Kidney glomerular epithelial cell (primary cell): ENCODE data around the gene SUPT3H.

ENCODE experiments used
- DNase-seq: peaks from one replicate; lab custom pipeline; 2025; lab: John Stamatoyannopoulos, UW

The SUPT3H gene

DNA sequence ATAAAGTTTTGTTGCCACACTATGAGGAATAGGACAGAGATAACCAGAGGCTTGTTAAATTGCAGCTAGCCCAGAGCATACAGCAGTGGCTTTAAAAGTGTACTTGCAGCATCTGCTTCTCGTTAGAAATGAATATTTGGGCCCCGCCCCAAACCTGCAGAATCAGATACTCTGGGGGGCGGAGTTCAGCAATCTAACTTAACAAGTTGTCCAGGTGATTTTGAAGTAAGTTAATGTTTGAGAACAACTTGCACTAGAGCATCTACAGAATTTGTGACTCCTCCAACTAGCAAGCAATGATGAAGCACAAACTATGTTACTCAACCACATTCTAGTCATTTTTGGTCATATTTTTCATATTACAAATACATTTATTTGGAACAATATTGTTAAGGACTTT lies 10.6 kb upstream of the SUPT3H start:
- DNase-seq: no peak

GRCh38 chr6:45387236-45387635 lies 9.5 kb upstream of the SUPT3H start:
- no peak for DNase-seq

DNA sequence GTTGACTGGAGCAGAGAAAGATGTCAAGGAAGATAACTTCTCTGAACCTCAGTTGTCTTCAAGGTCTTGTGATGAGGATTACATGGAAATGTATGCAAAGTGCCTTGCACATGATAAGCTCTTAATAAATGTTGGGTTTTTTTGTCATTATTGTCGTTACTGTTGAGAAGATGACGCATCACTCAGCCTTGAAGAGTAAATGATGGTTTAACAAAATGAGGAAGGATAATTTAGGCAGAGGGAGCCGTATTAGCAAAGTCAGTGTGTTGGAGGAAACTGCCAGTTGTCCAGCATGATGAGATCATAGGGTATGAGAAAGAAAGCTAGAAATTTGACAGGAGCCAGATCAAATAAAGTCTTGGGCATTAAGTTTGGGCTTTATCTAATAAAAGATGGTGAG lies 8.8 kb upstream of the SUPT3H start:
- DNase-seq: no peak

DNA sequence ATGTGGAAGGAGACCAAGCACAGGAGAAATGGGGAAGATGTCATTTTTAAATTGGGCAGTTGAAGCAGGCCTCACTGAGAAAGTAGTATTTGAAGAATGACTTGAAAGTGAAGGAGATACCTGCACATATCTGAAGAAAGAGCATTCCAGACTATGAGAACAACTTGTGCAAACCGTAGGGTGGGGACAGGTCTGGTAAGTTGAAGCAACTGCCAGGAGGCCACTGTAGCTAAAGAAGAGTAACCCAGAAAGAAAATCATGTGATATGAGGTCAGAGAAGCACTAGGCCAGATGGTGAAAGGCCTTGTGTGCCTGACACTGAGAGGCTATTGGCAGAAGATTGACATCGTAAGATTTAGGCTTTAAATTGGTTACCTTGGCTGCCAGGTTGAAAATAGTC lies 4.7 kb upstream of the SUPT3H start:
- no peak for DNase-seq

DNA sequence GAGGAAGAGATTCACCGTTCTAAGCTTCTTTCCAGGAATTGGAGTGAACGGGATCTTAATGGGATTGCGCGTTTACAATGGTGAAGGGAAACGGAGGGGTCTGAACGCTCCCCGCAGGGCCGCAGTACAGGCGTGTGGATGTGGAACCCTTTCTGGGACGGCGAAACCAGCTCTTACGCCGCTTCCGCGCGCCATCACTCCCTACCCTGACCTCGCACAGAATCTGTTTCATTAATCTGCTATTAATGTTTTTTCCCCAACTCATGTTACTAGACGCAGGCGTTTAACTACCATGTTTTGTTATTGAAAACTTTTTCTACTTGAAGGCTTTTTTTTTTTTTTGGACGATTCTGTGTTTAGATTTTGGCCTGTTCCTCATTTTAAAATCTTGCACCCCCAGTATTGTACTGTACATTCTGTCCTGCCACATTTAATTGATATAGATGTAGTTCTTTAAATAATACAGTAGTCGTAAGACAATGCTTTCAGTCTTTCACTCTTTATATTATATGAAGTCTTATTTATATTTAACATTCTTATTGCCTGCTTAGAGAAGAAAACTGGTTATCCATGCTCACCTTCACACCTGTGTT lies 696 bp upstream of the SUPT3H start:
- no peak for DNase-seq

DNA sequence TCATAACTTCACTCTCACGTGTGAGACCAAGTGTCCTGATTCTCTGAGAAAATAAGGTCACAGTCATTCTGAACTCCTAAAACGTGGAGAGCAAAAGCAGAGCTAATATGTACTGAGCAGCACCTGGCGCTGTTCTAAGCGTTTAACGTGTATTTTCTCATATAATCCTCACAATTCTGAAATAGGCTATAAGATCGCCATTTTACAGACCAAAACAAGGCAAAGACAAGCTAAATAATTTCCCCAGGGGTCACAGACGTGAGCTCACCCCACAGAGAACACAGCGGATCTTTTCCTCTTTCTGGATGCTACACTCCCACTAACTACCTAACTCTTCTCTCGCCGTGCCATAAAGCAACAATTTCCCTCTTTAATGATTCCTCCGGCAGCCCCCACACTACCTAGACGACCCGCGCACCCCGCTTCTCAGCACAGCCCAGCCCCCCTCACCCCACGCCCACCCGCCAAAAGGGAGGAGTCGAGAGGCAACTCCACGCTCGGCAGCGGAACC lies 636 bp downstream of the SUPT3H start:
- peak; percentile 55 for DNase-seq

- DNase-seq: peak; percentile 8
These were observed 1.3 kb downstream of the SUPT3H start for GRCh38 chr6:45376310-45377042.

- no peak for DNase-seq
These were observed 2.3 kb downstream of the SUPT3H start for GRCh38 chr6:45375449-45375848.

- DNase-seq: no peak
These were observed 5.7 kb downstream of the SUPT3H start for GRCh38 chr6:45371924-45372573.

GRCh38 chr6:45369870-45370269 lies 7.9 kb downstream of the SUPT3H start:
- DNase-seq: no peak

GRCh38 chr6:45367999-45368398 lies 9.7 kb downstream of the SUPT3H start:
- DNase-seq: no peak

DNA sequence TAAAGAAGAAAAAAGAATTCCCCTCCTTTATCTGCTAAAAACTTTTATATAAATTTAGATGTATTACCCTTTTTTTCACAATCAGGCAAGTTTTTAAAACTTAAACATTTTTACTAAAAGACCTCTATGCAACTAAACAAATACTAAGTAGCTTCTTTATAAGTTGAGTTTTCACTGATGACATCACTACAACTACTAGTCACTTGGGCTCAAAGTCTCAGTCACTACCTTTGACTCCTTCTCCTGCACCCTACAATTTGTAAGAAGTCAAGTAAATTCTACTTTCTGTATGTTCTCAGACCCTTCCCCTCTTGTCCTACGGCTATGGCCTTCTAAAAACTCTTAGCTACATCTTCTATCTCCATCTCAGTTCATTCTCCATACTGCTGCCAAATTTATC lies 11.2 kb downstream of the SUPT3H start:
- DNase-seq: no peak

DNA sequence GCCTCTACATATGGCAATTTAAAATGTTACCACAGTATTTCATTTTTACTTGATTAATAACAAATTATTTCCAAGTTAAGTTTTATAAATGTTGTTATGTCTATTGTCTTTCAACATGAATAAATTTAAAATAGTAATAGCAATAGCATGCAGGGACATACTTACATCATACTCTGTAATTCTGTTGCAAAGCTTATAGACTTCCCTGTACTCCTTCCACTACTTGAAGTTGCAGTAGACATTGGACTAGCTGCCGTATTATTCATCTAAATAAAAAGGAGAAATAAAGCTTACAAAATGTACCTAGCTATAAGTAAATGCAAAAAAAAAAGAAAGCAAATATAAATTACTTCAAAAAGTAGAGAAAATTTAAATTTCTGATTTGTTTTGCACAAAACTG lies 12.7 kb downstream of the SUPT3H start:
- DNase-seq: no peak

GRCh38 chr6:45364466-45364865 lies 13.3 kb downstream of the SUPT3H start:
- no peak for DNase-seq

GRCh38 chr6:45353654-45354053 lies 24.1 kb downstream of the SUPT3H start:
- no peak for DNase-seq

GRCh38 chr6:45351667-45352066 lies 26.1 kb downstream of the SUPT3H start:
- DNase-seq: no peak

DNA sequence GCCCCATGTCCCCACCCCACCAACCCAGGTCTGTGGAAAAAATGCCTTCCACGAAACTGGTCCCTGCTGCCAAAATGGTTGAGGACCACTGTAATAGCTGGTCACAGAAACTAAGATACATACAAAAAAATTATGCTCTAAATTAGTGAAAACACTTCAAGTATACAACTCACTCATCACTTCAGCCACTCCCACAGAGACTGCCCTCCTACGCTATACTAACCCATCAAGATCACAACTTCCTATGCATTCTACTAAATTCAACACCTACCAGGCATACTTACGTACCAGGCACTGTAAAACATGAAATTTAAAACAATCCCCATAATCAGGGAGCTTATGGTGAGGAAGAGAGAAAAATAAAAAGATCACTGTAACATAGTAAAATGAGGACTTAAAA lies 26.7 kb downstream of the SUPT3H start:
- DNase-seq: no peak

GRCh38 chr6:45350186-45350710 lies 27.5 kb downstream of the SUPT3H start:
- no peak for DNase-seq

GRCh38 chr6:45344900-45345299 lies 32.8 kb downstream of the SUPT3H start:
- no peak for DNase-seq

GRCh38 chr6:45328523-45328922 lies 49.2 kb downstream of the SUPT3H start:
- DNase-seq: no peak

GRCh38 chr6:45327956-45328522 lies 49.7 kb downstream of the SUPT3H start, which contains the start of gene RUNX2:
TSS of gene RUNX2 (plus strand) at chr6:45328330. CDS start at chr6:45328727, 397 bp downstream.
- DNase-seq: no peak

- DNase-seq: no peak
These were observed 50.9 kb downstream of the SUPT3H start for GRCh38 chr6:45326698-45327417.
